ENCODE results near the gene RAB12.

Gene RAB12

GRCh38 chr18:8601277-8602032 lies 7.8 kb upstream of the RAB12 start:
- H3K4me1 ChIP-seq (ENCODE audit: control insufficient read depth, insufficient read depth, low read length) = no peaks in the 10 kb centered on the region
- no peak overlapping the region for H3K9ac ChIP-seq (ENCODE audit: low read length)
- H3K36me3 ChIP-seq (ENCODE audit: control insufficient read depth, insufficient read depth, low read length, severe bottlenecking) = no peaks in the 10 kb centered on the region
- no peaks in the 10 kb centered on the region for H3K9me3 ChIP-seq (ENCODE audit: control insufficient read depth, low read length)
- no peak overlapping the region for H3K4me3 ChIP-seq (ENCODE audit: low read length)
- no peak for DNase-seq (ENCODE audit: low read depth)
- peaks cover 15% of the 10 kb centered on the region for H3K27me3 ChIP-seq (replicated peaks; ENCODE audit: control insufficient read depth, insufficient read depth, low read length)

GRCh38 chr18:8602040-8602439 lies 7.2 kb upstream of the RAB12 start:
- DNase-seq (ENCODE audit: low read depth) = no peak
- H3K4me1 ChIP-seq (ENCODE audit: control insufficient read depth, insufficient read depth, low read length) = no peaks in the 10 kb centered on the region

GRCh38 chr18:8602557-8602956 lies 6.7 kb upstream of the RAB12 start:
- no peak for DNase-seq (ENCODE audit: low read depth)
- no peak overlapping the region for H3K9ac ChIP-seq (ENCODE audit: low read length)
- H3K27me3 ChIP-seq (replicated peaks; ENCODE audit: control insufficient read depth, insufficient read depth, low read length) = peaks cover 15% of the 10 kb centered on the region
- peaks cover under 1% of the 10 kb centered on the region for H3K4me1 ChIP-seq (ENCODE audit: control insufficient read depth, insufficient read depth, low read length)
- H3K9me3 ChIP-seq (ENCODE audit: control insufficient read depth, low read length) = no peaks in the 10 kb centered on the region
- H3K4me3 ChIP-seq (ENCODE audit: low read length) = no peak overlapping the region
- no peaks in the 10 kb centered on the region for H3K36me3 ChIP-seq (ENCODE audit: control insufficient read depth, insufficient read depth, low read length, severe bottlenecking)

More at GRCh38 chr18:8602040-8602439, 7.2 kb upstream of the RAB12 start:
- Histone ChIP-seq H3K36me3 (ENCODE audit: control insufficient read depth, insufficient read depth, low read length, severe bottlenecking) (no peaks in the 10 kb centered on the region), H3K4me3 (ENCODE audit: low read length) (no peak overlapping the region), H3K27me3 (replicated peaks; ENCODE audit: control insufficient read depth, insufficient read depth, low read length) (peaks cover 15% of the 10 kb centered on the region), H3K9me3 (ENCODE audit: control insufficient read depth, low read length) (no peaks in the 10 kb centered on the region), H3K9ac (ENCODE audit: low read length) (no peak overlapping the region)

GRCh38 chr18:8603663-8604520 lies 5.3 kb upstream of the RAB12 start:
- Histone ChIP-seq H3K4me1 (ENCODE audit: control insufficient read depth, insufficient read depth, low read length) (peaks cover 13% of the 10 kb centered on the region), H3K27me3 (replicated peaks; ENCODE audit: control insufficient read depth, insufficient read depth, low read length) (peaks cover 12% of the 10 kb centered on the region), H3K36me3 (ENCODE audit: control insufficient read depth, insufficient read depth, low read length, severe bottlenecking) (no peaks in the 10 kb centered on the region), H3K9me3 (ENCODE audit: control insufficient read depth, low read length) (no peaks in the 10 kb centered on the region), H3K9ac (ENCODE audit: low read length) (no peak overlapping the region), H3K4me3 (ENCODE audit: low read length) (peak overlapping the region; percentile 35)
- no peak for DNase-seq (ENCODE audit: low read depth)

- Histone ChIP-seq H3K4me3 (ENCODE audit: low read length) (no peak overlapping the region), H3K27me3 (replicated peaks; ENCODE audit: control insufficient read depth, insufficient read depth, low read length) (no peaks in the 10 kb centered on the region), H3K36me3 (ENCODE audit: control insufficient read depth, insufficient read depth, low read length, severe bottlenecking) (no peaks in the 10 kb centered on the region), H3K9me3 (ENCODE audit: control insufficient read depth, low read length) (no peaks in the 10 kb centered on the region), H3K9ac (ENCODE audit: low read length) (no peak overlapping the region), H3K4me1 (ENCODE audit: control insufficient read depth, insufficient read depth, low read length) (peaks cover 19% of the 10 kb centered on the region)
- no peak for DNase-seq (ENCODE audit: low read depth)
Observed at GRCh38 chr18:8605974-8606373, 3.3 kb upstream of the RAB12 start.

- Histone ChIP-seq H3K9me3 (ENCODE audit: control insufficient read depth, low read length) (no peaks in the 10 kb centered on the region), H3K27me3 (replicated peaks; ENCODE audit: control insufficient read depth, insufficient read depth, low read length) (no peaks in the 10 kb centered on the region), H3K4me3 (ENCODE audit: low read length) (peak overlapping the region; percentile 82), H3K36me3 (ENCODE audit: control insufficient read depth, insufficient read depth, low read length, severe bottlenecking) (no peaks in the 10 kb centered on the region), H3K9ac (ENCODE audit: low read length) (peak overlapping the region; percentile 91), H3K4me1 (ENCODE audit: control insufficient read depth, insufficient read depth, low read length) (peaks cover 29% of the 10 kb centered on the region)
- peak; percentile 58 for DNase-seq (ENCODE audit: low read depth)
Observed at GRCh38 chr18:8607776-8608742, 1.2 kb upstream of the RAB12 start.

GRCh38 chr18:8609659-8610458 lies 622 bp downstream of the RAB12 start:
- H3K4me3 ChIP-seq (ENCODE audit: low read length) = peak overlapping the region; percentile 92
- peak; percentile 46 for DNase-seq (ENCODE audit: low read depth)
- H3K9ac ChIP-seq (ENCODE audit: low read length) = peak overlapping the region; percentile 92
- H3K4me1 ChIP-seq (ENCODE audit: control insufficient read depth, insufficient read depth, low read length) = peaks cover 31% of the 10 kb centered on the region
- H3K9me3 ChIP-seq (ENCODE audit: control insufficient read depth, low read length) = no peaks in the 10 kb centered on the region
- H3K36me3 ChIP-seq (ENCODE audit: control insufficient read depth, insufficient read depth, low read length, severe bottlenecking) = no peaks in the 10 kb centered on the region
- H3K27me3 ChIP-seq (replicated peaks; ENCODE audit: control insufficient read depth, insufficient read depth, low read length) = no peaks in the 10 kb centered on the region

GRCh38 chr18:8610459-8610851 lies 1.2 kb downstream of the RAB12 start:
- peak overlapping the region; percentile 92 for H3K4me3 ChIP-seq (ENCODE audit: low read length)
- no peaks in the 10 kb centered on the region for H3K36me3 ChIP-seq (ENCODE audit: control insufficient read depth, insufficient read depth, low read length, severe bottlenecking)
- peak; percentile 46 for DNase-seq (ENCODE audit: low read depth)
- no peaks in the 10 kb centered on the region for H3K27me3 ChIP-seq (replicated peaks; ENCODE audit: control insufficient read depth, insufficient read depth, low read length)
- peak overlapping the region; percentile 92 for H3K9ac ChIP-seq (ENCODE audit: low read length)
- peaks cover 37% of the 10 kb centered on the region for H3K4me1 ChIP-seq (ENCODE audit: control insufficient read depth, insufficient read depth, low read length)
- H3K9me3 ChIP-seq (ENCODE audit: control insufficient read depth, low read length) = no peaks in the 10 kb centered on the region

- no peak overlapping the region for H3K4me3 ChIP-seq (ENCODE audit: low read length)
- H3K9ac ChIP-seq (ENCODE audit: low read length) = no peak overlapping the region
- peaks cover 48% of the 10 kb centered on the region for H3K4me1 ChIP-seq (ENCODE audit: control insufficient read depth, insufficient read depth, low read length)
- no peaks in the 10 kb centered on the region for H3K9me3 ChIP-seq (ENCODE audit: control insufficient read depth, low read length)
- H3K36me3 ChIP-seq (ENCODE audit: control insufficient read depth, insufficient read depth, low read length, severe bottlenecking) = no peaks in the 10 kb centered on the region
- no peak for DNase-seq (ENCODE audit: low read depth)
- no peaks in the 10 kb centered on the region for H3K27me3 ChIP-seq (replicated peaks; ENCODE audit: control insufficient read depth, insufficient read depth, low read length)
Observed at GRCh38 chr18:8611916-8612576, 2.8 kb downstream of the RAB12 start.

- Histone ChIP-seq H3K27me3 (replicated peaks; ENCODE audit: control insufficient read depth, insufficient read depth, low read length) (no peaks in the 10 kb centered on the region), H3K4me1 (ENCODE audit: control insufficient read depth, insufficient read depth, low read length) (peaks cover 33% of the 10 kb centered on the region), H3K4me3 (ENCODE audit: low read length) (no peak overlapping the region), H3K9me3 (ENCODE audit: control insufficient read depth, low read length) (no peaks in the 10 kb centered on the region), H3K9ac (ENCODE audit: low read length) (peak overlapping the region; percentile 6), H3K36me3 (ENCODE audit: control insufficient read depth, insufficient read depth, low read length, severe bottlenecking) (no peaks in the 10 kb centered on the region)
- DNase-seq (ENCODE audit: low read depth) = no peak
Observed at GRCh38 chr18:8614875-8615274, 5.6 kb downstream of the RAB12 start.

Measured in adipocyte (in vitro differentiated cells).